Uterus (tissue), 4 donors: Measurements from ENCODE around the gene RDH14. TPM values are rescaled to one million over a fixed set of nuclear protein-coding genes. Genes with fewer than 3 reads are reported as not detected.

Source experiments
- DNase-seq, 2 donors: peaks; one replicate each; pipeline ENCODE4 v3.0.0-alpha.2; 2019 to 2020
- H3K27ac ChIP-seq, 2 donors: fragments of 200-600 bp; sonication (generic); 1 replicate in 1 of 2; 2 replicates in 1 of 2; pipeline ENCODE4 v1.5.1; 2016 to 2018
- H3K27me3 ChIP-seq, 2 donors: fragments of 200-600 bp; sonication (generic); one replicate each; pipeline ENCODE4 v1.5.1; 2018 to 2019; ENCODE audit warnings: control low read depth in 1 of 2
- H3K36me3 ChIP-seq, 2 donors: fragments of 200-600 bp; sonication (generic); one replicate each; pipeline ENCODE4 v1.5.1; 2019; ENCODE audit warnings: control low read depth in 1 of 2
- H3K4me1 ChIP-seq, 2 donors: fragments of 200-600 bp; sonication (generic); one replicate each; pipeline ENCODE4 v1.5.1; 2018 to 2019; ENCODE audit warnings: control low read depth in 1 of 2
- H3K4me3 ChIP-seq, 2 donors: fragments of 200-600 bp; sonication (generic); 1 replicate in 1 of 2; 2 replicates in 1 of 2; pipeline ENCODE4 v1.5.1; 2018 to 2019; ENCODE audit warnings: mild to moderate bottlenecking in 1 of 2
- H3K9me3 ChIP-seq, 2 donors: fragments of 200-600 bp; sonication (generic); one replicate each; pipeline ENCODE4 v1.5.1; 2019; ENCODE audit warnings: control low read depth in 1 of 2
- CTCF ChIP-seq, 4 experiments: fragments of 200-600 bp in 2 of 4; fragments of 450-650 bp in 2 of 4; sonication (generic) in 2 of 4; IDR thresholded peaks; one replicate each; pipeline ENCODE4 v1.5.1; 2016 to 2019; ENCODE audit warnings: antibody characterized with exemption in 4 of 4, mild to moderate bottlenecking in 2 of 4, moderate library complexity in 1 of 4
- POLR2A ChIP-seq, 2 donors: fragments of 450-650 bp; IDR thresholded peaks; one replicate each; pipeline ENCODE4 v1.6.1; 2016; ENCODE audit warnings: antibody characterized with exemption in 2 of 2, mild to moderate bottlenecking in 1 of 2, moderate library complexity in 1 of 2
- intact Hi-C: fragments of 100-400 bp; cut with DNase I; formaldehyde crosslinking; loops from one replicate; pipeline ENCODE4 v1.15.1; 2023; ENCODE audit warnings: low total_unique reads
- total RNA-seq, 4 donors: library from RNA; depleted of rRNA in 3 of 4; stranded (reverse); fragments of >200 nt in 3 of 4; gene quantifications; one replicate each; pipeline versions ENCODE4 v1.1.0 to v1.2.4, GENCODE V29; 2014 to 2023
- donor health status: DM: yes; HTN: yes; CAD: no.

The RDH14 gene
- total RNA-seq, 4 donors from 2014 or later = 13.2 to 39.6 (median 25.6) TPM

DNA sequence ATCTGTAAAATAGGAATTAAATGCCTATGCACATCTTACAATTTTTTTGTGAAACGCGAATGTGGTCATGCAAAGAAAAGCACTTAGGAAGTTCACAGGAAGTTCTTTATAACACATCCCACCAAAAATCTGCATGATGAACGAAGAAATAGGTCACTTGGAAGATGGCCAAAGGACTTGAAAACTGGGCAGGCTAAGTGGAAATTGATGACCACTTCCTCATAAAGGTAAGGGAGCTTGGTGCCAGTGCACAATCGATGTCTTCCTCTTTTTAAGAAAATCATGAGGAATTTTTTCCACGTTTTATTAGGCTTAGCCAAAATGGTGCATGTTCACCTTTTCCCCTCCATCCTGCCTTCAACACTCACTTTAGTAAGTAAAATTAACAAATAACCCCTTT lies 37.2 kb upstream of the RDH14 start:
- Histone ChIP-seq H3K4me3 (no peak overlapping the region), H3K9me3 (no peaks in the 10 kb centered on the region), H3K4me1 (no peaks in the 10 kb centered on the region), H3K27me3 (no peaks in the 10 kb centered on the region), H3K36me3 (no peaks in the 10 kb centered on the region), H3K27ac (no peak overlapping the region)
- intact Hi-C loops = no loop called here
- no peak for DNase-seq
- TF ChIP-seq POLR2A (IDR thresholded peaks at IDR 0.05) (no peak), CTCF (IDR thresholded peaks at IDR 0.05) (no peak)

DNA sequence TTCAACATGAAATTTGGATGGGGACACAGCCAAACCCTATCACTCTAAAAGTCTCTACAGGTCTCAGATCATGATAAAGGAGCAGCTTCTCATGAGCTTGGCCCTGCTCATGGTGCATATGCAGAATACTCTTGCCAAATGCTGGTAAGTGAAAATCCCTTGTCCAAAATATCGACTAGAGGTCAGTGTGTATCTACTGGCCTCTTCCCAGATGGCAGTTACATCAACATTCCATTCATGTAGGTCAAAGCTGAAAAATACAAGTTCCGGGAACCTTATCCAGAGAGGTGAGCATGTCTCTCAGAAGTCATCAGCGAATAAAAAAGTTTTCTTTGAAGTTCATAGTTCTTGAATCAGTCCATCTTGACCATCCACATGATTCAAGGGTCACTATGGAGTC lies 36.5 kb upstream of the RDH14 start:
- H3K27ac ChIP-seq = no peak overlapping the region
- intact Hi-C loops = no loop called here
- H3K4me3 ChIP-seq = no peak overlapping the region
- H3K9me3 ChIP-seq = no peaks in the 10 kb centered on the region
- DNase-seq = no peak
- H3K36me3 ChIP-seq = no peaks in the 10 kb centered on the region
- TF ChIP-seq POLR2A (IDR thresholded peaks at IDR 0.05) (no peak), CTCF (IDR thresholded peaks at IDR 0.05) (no peak)
- H3K27me3 ChIP-seq = no peaks in the 10 kb centered on the region
- no peaks in the 10 kb centered on the region for H3K4me1 ChIP-seq

GRCh38 chr2:18593496-18593895 lies 33.0 kb upstream of the RDH14 start:
- H3K4me3 ChIP-seq = no peak overlapping the region
- no peaks in the 10 kb centered on the region for H3K36me3 ChIP-seq
- H3K4me1 ChIP-seq = no peaks in the 10 kb centered on the region
- no peaks in the 10 kb centered on the region for H3K9me3 ChIP-seq
- H3K27me3 ChIP-seq = no peaks in the 10 kb centered on the region
- no peak for DNase-seq
- TF ChIP-seq CTCF (IDR thresholded peaks at IDR 0.05) = no peak
- no peak for TF ChIP-seq POLR2A (IDR thresholded peaks at IDR 0.05)
- intact Hi-C loops = no loop called here
- no peak overlapping the region for H3K27ac ChIP-seq

DNA sequence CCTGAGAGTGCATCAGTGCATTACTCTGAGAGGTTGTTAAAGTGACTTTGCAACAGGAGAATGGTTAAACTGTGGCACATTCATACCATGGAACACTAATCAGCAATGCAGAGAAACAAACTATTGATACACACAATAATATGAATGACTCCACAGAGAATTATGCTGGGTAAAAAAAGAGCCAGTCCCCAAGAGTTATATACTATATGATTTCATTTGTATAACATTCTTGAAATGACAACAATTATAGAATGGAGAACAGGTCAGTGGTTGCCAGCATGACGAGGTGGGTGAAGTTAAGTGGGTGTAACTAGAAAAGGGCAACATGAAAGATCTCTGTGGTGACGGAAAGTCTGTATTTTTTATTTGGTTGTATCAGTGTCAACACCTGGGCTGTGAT lies 31.9 kb upstream of the RDH14 start:
- intact Hi-C loops = no loop called here
- Histone ChIP-seq H3K4me1 (no peaks in the 10 kb centered on the region), H3K4me3 (no peak overlapping the region), H3K27ac (no peak overlapping the region), H3K27me3 (no peaks in the 10 kb centered on the region), H3K36me3 (no peaks in the 10 kb centered on the region), H3K9me3 (no peaks in the 10 kb centered on the region)
- DNase-seq = no peak
- no peak for TF ChIP-seq CTCF (IDR thresholded peaks at IDR 0.05)
- TF ChIP-seq POLR2A (IDR thresholded peaks at IDR 0.05) = no peak

DNA sequence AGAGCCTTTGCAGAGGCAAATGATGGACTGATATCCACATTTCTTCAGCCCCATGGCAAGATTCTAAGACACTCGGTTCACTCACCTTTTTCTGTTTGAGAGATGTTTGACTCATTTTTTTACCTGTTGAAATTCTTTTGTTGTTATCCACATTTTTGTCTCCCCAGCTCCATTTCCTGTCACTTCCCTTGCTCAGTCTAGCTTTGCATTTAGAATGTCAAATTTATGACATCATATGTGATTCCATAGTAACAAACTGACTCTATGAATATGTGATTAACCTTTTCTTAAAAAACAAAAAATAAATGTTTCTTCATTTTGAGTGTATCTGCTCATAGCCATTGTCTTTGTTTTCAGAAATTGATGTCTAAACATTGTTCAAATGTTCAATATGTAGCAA lies 28.9 kb upstream of the RDH14 start, which contains the start of gene NT5C1B:
TSS of gene NT5C1B (minus strand) at position 216 of the 400 bp plus-strand sequence. CDS start at position 115, 101 bp downstream.
- intact Hi-C loops = no loop called here

More for the DNA sequence above, 28.9 kb upstream of the RDH14 start, which contains the start of gene NT5C1B:
- Histone ChIP-seq H3K27me3 (no peaks in the 10 kb centered on the region), H3K27ac (no peak within 1 kb of the TSS), H3K4me1 (no peaks in the 10 kb centered on the region), H3K9me3 (no peaks in the 10 kb centered on the region), H3K36me3 (no peaks in the 10 kb centered on the region), H3K4me3 (no peak within 1 kb of the TSS)
- no peak for DNase-seq
- TF ChIP-seq POLR2A (IDR thresholded peaks at IDR 0.05) = no peak
- TF ChIP-seq CTCF (IDR thresholded peaks at IDR 0.05) = no peak
